ENCODE measurements around the gene CASKIN1.
A peak's percentile ranks its signal among the peaks of the same experiment; 100 is the strongest.

Gene CASKIN1

DNA sequence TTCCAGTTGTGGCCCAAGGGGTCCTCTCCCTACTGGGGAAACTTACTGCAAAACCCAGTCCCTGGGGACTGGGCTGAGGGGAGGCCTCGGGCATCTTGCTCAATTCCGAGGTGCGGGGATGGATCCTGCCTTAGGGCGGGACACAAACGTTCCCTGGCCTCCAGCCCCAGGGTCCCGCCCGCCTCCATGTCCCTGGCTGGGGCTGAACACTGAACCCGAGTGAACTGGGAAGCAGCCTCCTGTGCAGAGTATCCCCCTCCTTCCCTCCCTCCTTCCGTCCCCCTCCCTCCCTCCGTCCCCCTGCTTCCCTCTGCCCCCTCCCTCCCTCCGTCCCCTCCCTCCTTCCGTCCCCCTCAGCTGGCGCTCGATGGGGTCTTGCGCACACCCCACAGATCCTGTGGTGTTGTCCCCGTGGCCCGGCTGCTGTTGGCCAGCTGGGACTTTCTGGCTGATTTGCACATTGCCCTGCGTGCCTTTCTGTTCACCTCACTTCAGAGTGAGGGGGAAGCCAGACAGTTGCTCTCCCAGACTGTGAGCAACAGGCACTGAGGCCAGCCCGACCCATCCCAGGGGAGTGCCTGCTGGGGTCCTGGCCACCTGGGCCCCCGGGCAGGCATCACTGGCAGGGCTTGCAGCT, 35.4 kb downstream of the CASKIN1 start:
- no peak overlapping the region for H2AFZ ChIP-seq (ENCODE audit: low read depth, low read length, severe bottlenecking)
- peaks cover 82% of the 10 kb centered on the region for H3K79me2 ChIP-seq (ENCODE audit: insufficient read depth, low read length)
- no peaks in the 10 kb centered on the region for H3K9me2 ChIP-seq (replicated peaks; ENCODE audit: insufficient read depth, low read length)
- TF ChIP-seq CTCF (IDR thresholded peaks at IDR 0.05; ENCODE audit: insufficient read depth, low read length, poor library complexity, severe bottlenecking) (no peak), EZH2phosphoT487 (conservative IDR thresholded peaks at IDR 0.05; ENCODE audit: low read length) (no peak)
- H3K9me3 ChIP-seq (ENCODE audit: insufficient read depth, low read length) = no peaks in the 10 kb centered on the region
- no peak overlapping the region for H3K9ac ChIP-seq (ENCODE audit: low read length)
- H3F3A ChIP-seq (ENCODE audit: insufficient read depth) = no peaks in the 10 kb centered on the region
- no peak overlapping the region for H3K4me3 ChIP-seq (ENCODE audit: insufficient read depth, low read length, poor library complexity, severe bottlenecking)
- H3K4me2 ChIP-seq (ENCODE audit: low read depth, low read length, poor library complexity, severe bottlenecking) = no peak overlapping the region
- no peak overlapping the region for H3K27ac ChIP-seq (ENCODE audit: low read depth, low read length)
- H3K36me3 ChIP-seq (ENCODE audit: low read length) = no peaks in the 10 kb centered on the region
- no peaks in the 10 kb centered on the region for H4K20me1 ChIP-seq (ENCODE audit: low read depth, low read length)
- H3K27me3 ChIP-seq (ENCODE audit: low read length) = no peaks in the 10 kb centered on the region

GRCh38 chr16:2159175-2159838, 37.1 kb downstream of the CASKIN1 start:
- Histone ChIP-seq H3F3A (ENCODE audit: insufficient read depth) (peaks cover 8% of the 10 kb centered on the region), H3K9me2 (replicated peaks; ENCODE audit: insufficient read depth, low read length) (no peaks in the 10 kb centered on the region), H3K79me2 (ENCODE audit: insufficient read depth, low read length) (peaks cover 91% of the 10 kb centered on the region), H3K9me3 (ENCODE audit: insufficient read depth, low read length) (no peaks in the 10 kb centered on the region), H3K36me3 (ENCODE audit: low read length) (peaks cover 7% of the 10 kb centered on the region), H4K20me1 (ENCODE audit: low read depth, low read length) (no peaks in the 10 kb centered on the region; the same call in 1 of the 2 replicates), H3K9ac (ENCODE audit: low read length) (peak overlapping the region; percentile 39), H3K4me3 (ENCODE audit: insufficient read depth, low read length, poor library complexity, severe bottlenecking) (no peak overlapping the region), H3K27me3 (ENCODE audit: low read length) (no peaks in the 10 kb centered on the region), H3K27ac (ENCODE audit: low read depth, low read length) (no peak overlapping the region), H2AFZ (ENCODE audit: low read depth, low read length, severe bottlenecking) (no peak overlapping the region), H3K4me2 (ENCODE audit: low read depth, low read length, poor library complexity, severe bottlenecking) (peak overlapping the region; percentile 32)
- TF ChIP-seq EZH2phosphoT487 (conservative IDR thresholded peaks at IDR 0.05; ENCODE audit: low read length) (no peak), CTCF (IDR thresholded peaks at IDR 0.05; ENCODE audit: insufficient read depth, low read length, poor library complexity, severe bottlenecking) (no peak)

GRCh38 chr16:2158262-2158638, 38.2 kb downstream of the CASKIN1 start:
- H3K79me2 ChIP-seq (ENCODE audit: insufficient read depth, low read length) = peaks cover 90% of the 10 kb centered on the region
- no peaks in the 10 kb centered on the region for H3K9me3 ChIP-seq (ENCODE audit: insufficient read depth, low read length)
- no peak overlapping the region for H3K4me2 ChIP-seq (ENCODE audit: low read depth, low read length, poor library complexity, severe bottlenecking)
- peaks cover 18% of the 10 kb centered on the region for H3F3A ChIP-seq (ENCODE audit: insufficient read depth)
- peaks cover 4% of the 10 kb centered on the region; the same call in 1 of the 2 replicates for H4K20me1 ChIP-seq (ENCODE audit: low read depth, low read length)
- peaks cover 16% of the 10 kb centered on the region for H3K36me3 ChIP-seq (ENCODE audit: low read length)
- H3K9me2 ChIP-seq (replicated peaks; ENCODE audit: insufficient read depth, low read length) = no peaks in the 10 kb centered on the region
- H3K27ac ChIP-seq (ENCODE audit: low read depth, low read length) = no peak overlapping the region
- H3K4me3 ChIP-seq (ENCODE audit: insufficient read depth, low read length, poor library complexity, severe bottlenecking) = no peak overlapping the region
- TF ChIP-seq CTCF (IDR thresholded peaks at IDR 0.05; ENCODE audit: insufficient read depth, low read length, poor library complexity, severe bottlenecking) = no peak
- no peak for TF ChIP-seq EZH2phosphoT487 (conservative IDR thresholded peaks at IDR 0.05; ENCODE audit: low read length)
- H2AFZ ChIP-seq (ENCODE audit: low read depth, low read length, severe bottlenecking) = no peak overlapping the region
- peak overlapping the region; percentile 39; the same call in 1 of the 2 replicates for H3K9ac ChIP-seq (ENCODE audit: low read length)
- no peaks in the 10 kb centered on the region for H3K27me3 ChIP-seq (ENCODE audit: low read length)
